CD4-positive, CD25-positive, alpha-beta regulatory T cell (primary cell): ENCODE results near the gene CNTNAP2. TPM values are rescaled to one million over a fixed set of nuclear protein-coding genes. Genes with fewer than 3 reads are reported as not detected.

Source experiments
- ATAC-seq, 2 donors: fragments of 150-1000 bp; cut with Tn5 transposase; one replicate each; pipeline ENCODE4 v1.10.0; 2021; ENCODE audit warnings: low read depth in 2 of 2, moderate number of reproducible peaks in 2 of 2, moderate library complexity in 1 of 2
- DNase-seq, 3 donors: peaks; one replicate each; pipeline versions ENCODE4 v3.0.0 to v3.0.0-alpha.2; 2012 to 2022; ENCODE audit warnings: mixed read lengths in 1 of 3
- H3K27ac ChIP-seq: one replicate; pipeline ENCODE4 v1.7.0; 2013; ENCODE audit warnings: mild to moderate bottlenecking, low read length; ENCODE audit not compliant: insufficient read depth, poor library complexity, severe bottlenecking
- H3K27me3 ChIP-seq: one replicate; pipeline ENCODE4 v1.7.0; 2013; ENCODE audit warnings: low read length; ENCODE audit not compliant: control insufficient read depth, insufficient read depth
- H3K36me3 ChIP-seq: one replicate; pipeline ENCODE4 v1.7.0; 2013; ENCODE audit warnings: mild to moderate bottlenecking, low read length, moderate library complexity; ENCODE audit not compliant: control insufficient read depth, insufficient read depth
- H3K4me1 ChIP-seq: 2 replicates; pipeline ENCODE4 v1.7.0; 2013; ENCODE audit warnings: mild to moderate bottlenecking, low read length; ENCODE audit not compliant: insufficient read depth, control insufficient read depth, poor library complexity, severe bottlenecking
- H3K4me3 ChIP-seq: one replicate; pipeline ENCODE4 v1.7.0; 2013; ENCODE audit warnings: low read depth, mild to moderate bottlenecking, low read length, moderate library complexity
- H3K9me3 ChIP-seq, 2 experiments: 1 replicate in 1 of 2; 2 replicates in 1 of 2; pipeline ENCODE4 v1.7.0; 2013; ENCODE audit warnings: low read length in 2 of 2, mild to moderate bottlenecking in 1 of 2, moderate library complexity in 1 of 2; ENCODE audit not compliant: control insufficient read depth in 2 of 2
- H3K27ac Mint-ChIP-seq, 3 donors: one replicate each; pipeline ENCODE4 v1.8.0; 2020 to 2022; ENCODE audit warnings: mild to moderate bottlenecking in 3 of 3, mixed read lengths in 3 of 3, moderate library complexity in 2 of 3
- H3K27me3 Mint-ChIP-seq: one replicate; pipeline ENCODE4 v1.8.0; 2022; ENCODE audit warnings: mild to moderate bottlenecking, mixed read lengths
- H3K36me3 Mint-ChIP-seq: one replicate; pipeline ENCODE4 v1.8.0; 2020; ENCODE audit warnings: mixed read lengths
- H3K4me1 Mint-ChIP-seq, 4 donors: one replicate each; pipeline ENCODE4 v1.8.0; 2020 to 2022; ENCODE audit warnings: mixed read lengths in 4 of 4, mild to moderate bottlenecking in 1 of 4
- H3K4me3 Mint-ChIP-seq, 4 donors: one replicate each; pipeline ENCODE4 v1.8.0; 2020 to 2022; ENCODE audit warnings: mild to moderate bottlenecking in 4 of 4, mixed read lengths in 4 of 4, moderate library complexity in 3 of 4
- H3K9me3 Mint-ChIP-seq, 7 donors: one replicate each; pipeline ENCODE4 v1.8.0; 2020 to 2022; ENCODE audit warnings: mixed read lengths in 7 of 7, mild to moderate bottlenecking in 3 of 7, moderate library complexity in 2 of 7
- polyA plus RNA-seq, 4 donors: library from polyadenylated mRNA; unstranded; fragments of 300-500 nt; fragmentation: Illumina TruSeq; gene quantifications; one replicate each; pipeline ENCODE4 v1.2.3, GENCODE V29; 2021
- total RNA-seq: library from RNA; stranded (reverse); gene quantifications from one replicate; pipeline ENCODE4 v1.2.3, GENCODE V29; 2022

Gene CNTNAP2
- total and polyA plus RNA-seq, 5 donors from 2014 or later = 0.02 to 0.15 TPM; not detected in 3

- ATAC-seq = no peak
- peaks cover 0 to 12% (median 4%) of the 10 kb centered on the region in 7 donors for H3K9me3 Mint-ChIP-seq
- no peaks in the 10 kb centered on the region for H3K4me1 Mint-ChIP-seq
- Histone ChIP-seq H3K4me3 (no peak overlapping the region), H3K9me3 (no peaks in the 10 kb centered on the region), H3K36me3 (no peaks in the 10 kb centered on the region), H3K4me1 (no peaks in the 10 kb centered on the region), H3K27ac (no peak overlapping the region), H3K27me3 (no peaks in the 10 kb centered on the region)
- H3K27ac Mint-ChIP-seq = no peak overlapping the region
- H3K27me3 Mint-ChIP-seq = no peaks in the 10 kb centered on the region
- no peak overlapping the region for H3K4me3 Mint-ChIP-seq
- DNase-seq = no peak
- no peaks in the 10 kb centered on the region for H3K36me3 Mint-ChIP-seq
These were observed 300.6 kb downstream of the CNTNAP2 start for GRCh38 chr7:146417176-146417575.

DNA sequence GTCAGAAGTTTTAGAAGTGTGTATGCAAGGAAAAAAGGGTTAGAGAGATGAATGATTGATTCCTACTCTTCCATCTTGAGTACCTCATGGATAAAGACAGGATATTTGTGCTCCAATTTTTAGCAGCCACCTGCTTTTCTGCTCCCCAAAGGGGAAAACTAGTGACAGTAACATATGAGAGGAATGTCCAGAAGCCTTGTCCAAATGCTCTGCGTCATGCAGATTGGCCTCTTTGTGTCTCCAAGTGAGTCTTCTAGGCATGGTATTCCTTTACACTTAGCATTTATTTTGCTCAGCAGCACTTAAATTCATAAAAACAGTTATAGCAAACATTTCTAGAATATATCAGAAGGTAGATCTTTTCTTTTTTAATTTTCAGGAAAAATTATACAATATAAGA is 306.8 kb downstream of the CNTNAP2 start:
- H3K9me3 ChIP-seq = peaks cover 0 to 2% of the 10 kb centered on the region in 2 experiments
- no peaks in the 10 kb centered on the region for H3K4me1 ChIP-seq
- H3K4me3 Mint-ChIP-seq = no peak overlapping the region
- H3K27me3 Mint-ChIP-seq = no peaks in the 10 kb centered on the region
- H3K4me1 Mint-ChIP-seq = no peaks in the 10 kb centered on the region
- no peaks in the 10 kb centered on the region for H3K36me3 ChIP-seq
- H3K27me3 ChIP-seq = no peaks in the 10 kb centered on the region
- no peak overlapping the region for H3K27ac ChIP-seq
- H3K27ac Mint-ChIP-seq = no peak overlapping the region
- no peaks in the 10 kb centered on the region for H3K36me3 Mint-ChIP-seq
- H3K4me3 ChIP-seq = no peak overlapping the region
- no peak for ATAC-seq
- DNase-seq = no peak
- peaks cover 0 to 11% (median 0%) of the 10 kb centered on the region in 7 donors for H3K9me3 Mint-ChIP-seq

DNA sequence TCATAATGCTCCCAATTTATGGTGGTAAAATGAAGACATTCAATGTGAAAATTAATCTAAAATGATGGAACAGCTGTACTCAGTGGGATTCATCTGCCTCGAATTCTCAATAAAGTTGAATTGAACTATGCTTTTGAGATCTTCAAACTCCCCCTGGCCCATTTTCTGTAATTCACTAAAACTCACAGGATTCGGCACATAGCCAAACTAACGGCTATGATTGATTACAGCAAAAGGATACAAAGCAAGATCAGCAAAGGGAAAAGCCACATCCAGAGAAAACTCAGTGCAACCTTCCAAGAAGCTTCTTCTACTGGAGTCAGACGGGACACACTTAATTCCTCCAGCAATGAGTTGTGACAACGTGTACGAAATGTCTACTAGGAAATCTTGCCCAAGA is 307.5 kb downstream of the CNTNAP2 start:
- H3K36me3 Mint-ChIP-seq = no peaks in the 10 kb centered on the region
- H3K27ac Mint-ChIP-seq = no peak overlapping the region
- peaks cover 0 to 11% (median 4%) of the 10 kb centered on the region in 7 donors for H3K9me3 Mint-ChIP-seq
- H3K27me3 Mint-ChIP-seq = no peaks in the 10 kb centered on the region
- Histone ChIP-seq H3K36me3 (no peaks in the 10 kb centered on the region), H3K9me3 (peaks cover 0 to 2% of the 10 kb centered on the region in 2 experiments), H3K27me3 (no peaks in the 10 kb centered on the region), H3K4me3 (no peak overlapping the region), H3K27ac (no peak overlapping the region), H3K4me1 (no peaks in the 10 kb centered on the region)
- DNase-seq (no peak), ATAC-seq (no peak)
- H3K4me1 Mint-ChIP-seq = no peaks in the 10 kb centered on the region
- no peak overlapping the region for H3K4me3 Mint-ChIP-seq

GRCh38 chr7:146433501-146433900 is 316.9 kb downstream of the CNTNAP2 start:
- Mint-ChIP-seq H3K4me1 (no peaks in the 10 kb centered on the region), H3K36me3 (no peaks in the 10 kb centered on the region), H3K4me3 (no peak overlapping the region), H3K27me3 (no peaks in the 10 kb centered on the region), H3K27ac (no peak overlapping the region), H3K9me3 (peaks cover 0 to 8% (median 3%) of the 10 kb centered on the region in 7 donors)
- Histone ChIP-seq H3K9me3 (peaks cover 2 to 6% of the 10 kb centered on the region in 2 experiments), H3K27ac (no peak overlapping the region), H3K4me1 (no peaks in the 10 kb centered on the region), H3K27me3 (no peaks in the 10 kb centered on the region), H3K36me3 (no peaks in the 10 kb centered on the region), H3K4me3 (no peak overlapping the region)
- ATAC-seq (no peak), DNase-seq (no peak)

DNA sequence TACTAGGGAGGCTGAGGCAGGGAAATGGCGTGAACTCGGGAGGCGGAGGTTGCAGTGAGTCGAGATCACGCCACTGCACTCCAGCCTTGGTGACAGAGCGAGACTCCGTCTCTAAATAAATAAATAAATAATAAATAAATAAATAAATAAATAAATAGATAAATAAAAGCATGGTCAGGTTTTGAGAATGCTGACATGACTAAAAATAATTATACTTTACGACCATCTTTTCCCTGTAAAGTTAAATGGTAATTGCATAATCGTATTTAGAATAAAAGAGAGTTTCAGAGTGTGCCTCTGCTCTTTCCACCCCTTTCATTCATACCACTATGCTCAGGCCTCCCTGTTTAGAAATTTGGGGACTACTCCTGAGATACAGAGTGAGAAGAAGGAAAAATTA is 326.5 kb downstream of the CNTNAP2 start:
- no peaks in the 10 kb centered on the region for H3K36me3 Mint-ChIP-seq
- H3K4me3 Mint-ChIP-seq = no peak overlapping the region
- ATAC-seq (no peak), DNase-seq (no peak)
- no peak overlapping the region for H3K27ac ChIP-seq
- H3K4me1 Mint-ChIP-seq = no peaks in the 10 kb centered on the region
- no peaks in the 10 kb centered on the region for H3K27me3 ChIP-seq
- peaks cover 0 to 15% (median 5%) of the 10 kb centered on the region in 7 donors for H3K9me3 Mint-ChIP-seq
- H3K36me3 ChIP-seq = no peaks in the 10 kb centered on the region
- no peak overlapping the region for H3K4me3 ChIP-seq
- H3K4me1 ChIP-seq = no peaks in the 10 kb centered on the region
- peaks cover 0 to 4% of the 10 kb centered on the region in 2 experiments for H3K9me3 ChIP-seq
- no peak overlapping the region for H3K27ac Mint-ChIP-seq
- no peaks in the 10 kb centered on the region for H3K27me3 Mint-ChIP-seq

DNA sequence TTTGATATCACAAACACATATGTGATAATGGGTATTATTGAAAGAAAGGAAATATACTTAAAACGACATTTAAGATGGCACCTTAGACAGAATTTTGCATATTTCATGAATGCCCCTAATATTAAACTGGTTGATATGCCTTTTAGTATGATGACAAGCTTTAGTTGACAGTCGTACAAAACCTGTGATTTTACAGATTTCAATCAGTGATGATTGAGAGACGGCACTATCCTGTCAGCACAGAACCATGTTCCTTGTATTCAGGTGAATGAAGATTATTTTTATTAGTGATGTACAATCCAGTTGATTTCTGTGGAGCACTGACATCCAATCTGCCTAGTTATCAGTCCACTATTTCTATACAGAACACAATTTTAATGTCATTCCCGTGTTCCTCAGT is 333.0 kb downstream of the CNTNAP2 start:
- no peak for ATAC-seq
- Histone ChIP-seq H3K4me3 (no peak overlapping the region), H3K9me3 (peaks cover 0 to 1% of the 10 kb centered on the region in 2 experiments), H3K36me3 (no peaks in the 10 kb centered on the region), H3K4me1 (no peaks in the 10 kb centered on the region), H3K27ac (no peak overlapping the region), H3K27me3 (no peaks in the 10 kb centered on the region)
- Mint-ChIP-seq H3K9me3 (peaks cover 4 to 10% (median 7%) of the 10 kb centered on the region in 7 donors), H3K36me3 (no peaks in the 10 kb centered on the region), H3K27ac (no peak overlapping the region), H3K27me3 (no peaks in the 10 kb centered on the region), H3K4me3 (no peak overlapping the region), H3K4me1 (no peaks in the 10 kb centered on the region)
- no peak for DNase-seq

DNA sequence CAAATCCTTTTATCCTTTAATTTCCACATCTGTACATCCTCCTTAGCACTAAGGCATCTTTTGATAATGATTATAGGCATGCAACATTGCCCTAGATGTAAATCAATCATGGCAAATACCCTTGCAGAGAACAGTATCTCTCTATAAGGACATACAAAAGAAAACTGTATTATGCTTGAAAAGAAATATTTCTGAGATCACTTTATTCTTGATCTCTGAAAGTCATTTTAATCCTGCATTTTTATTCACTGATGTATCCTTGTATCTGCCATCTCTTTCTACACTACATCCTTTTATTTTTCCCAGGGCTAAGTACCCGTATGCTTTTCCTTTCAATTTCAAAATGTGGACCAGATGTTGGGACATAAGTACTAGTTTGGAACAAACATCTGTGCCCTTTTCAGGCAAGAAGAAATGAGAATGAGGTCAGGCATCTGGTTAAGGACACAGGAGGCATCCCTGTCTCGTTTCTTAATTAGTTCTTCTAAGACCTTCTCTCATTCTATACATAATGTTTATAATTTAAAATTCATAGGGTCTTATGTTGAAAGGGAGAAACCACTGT is 338.6 kb downstream of the CNTNAP2 start:
- Mint-ChIP-seq H3K27ac (no peak overlapping the region), H3K36me3 (no peaks in the 10 kb centered on the region), H3K4me3 (no peak overlapping the region)

GRCh38 chr7:146479040-146479439 is 362.4 kb downstream of the CNTNAP2 start:
- no peak overlapping the region for H3K4me3 Mint-ChIP-seq
- H3K27ac ChIP-seq = no peak overlapping the region

More for the DNA sequence above, 338.6 kb downstream of the CNTNAP2 start:
- H3K27ac ChIP-seq = no peak overlapping the region
- Mint-ChIP-seq H3K4me1 (no peaks in the 10 kb centered on the region), H3K27me3 (no peaks in the 10 kb centered on the region), H3K9me3 (peaks cover 4 to 13% (median 8%) of the 10 kb centered on the region in 7 donors)
- H3K36me3 ChIP-seq = no peaks in the 10 kb centered on the region
- no peak for ATAC-seq
- no peak overlapping the region for H3K4me3 ChIP-seq
- H3K27me3 ChIP-seq = no peaks in the 10 kb centered on the region
- no peak for DNase-seq
- H3K4me1 ChIP-seq = no peaks in the 10 kb centered on the region
- peaks cover 0 to 3% of the 10 kb centered on the region in 2 experiments for H3K9me3 ChIP-seq

More at GRCh38 chr7:146479040-146479439, 362.4 kb downstream of the CNTNAP2 start:
- Histone ChIP-seq H3K9me3 (peaks cover 0 to 2% of the 10 kb centered on the region in 2 experiments), H3K36me3 (no peaks in the 10 kb centered on the region), H3K4me3 (no peak overlapping the region), H3K4me1 (no peaks in the 10 kb centered on the region), H3K27me3 (no peaks in the 10 kb centered on the region)
- Mint-ChIP-seq H3K27ac (no peak overlapping the region), H3K9me3 (peaks cover 0 to 14% (median 3%) of the 10 kb centered on the region in 7 donors), H3K27me3 (no peaks in the 10 kb centered on the region), H3K4me1 (no peaks in the 10 kb centered on the region), H3K36me3 (no peaks in the 10 kb centered on the region)
- no peak for ATAC-seq
- no peak for DNase-seq
